Measurements from ENCODE around the gene ZC2HC1C.

DNA sequence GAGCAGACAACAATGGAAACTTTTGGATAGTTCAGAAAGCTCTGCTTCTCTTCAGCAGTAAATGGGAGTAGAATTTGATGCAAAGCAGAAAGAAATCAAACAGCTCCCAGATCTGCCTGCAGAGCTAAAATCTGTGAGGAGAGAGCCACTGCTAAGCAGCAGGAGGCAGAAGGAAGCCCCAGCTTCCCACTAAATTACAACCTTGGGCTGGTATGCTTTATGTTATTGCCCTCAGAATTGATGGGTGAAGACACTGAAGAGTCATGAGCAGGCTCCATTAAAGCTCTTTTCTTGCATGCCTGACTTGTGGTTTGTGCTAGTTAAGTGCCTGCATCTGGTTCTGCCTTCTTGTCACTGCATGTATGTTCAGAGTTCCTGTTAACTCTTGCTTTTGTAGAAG lies 8.4 kb downstream of the ZC2HC1C start:
- TF ChIP-seq TAF1 (IDR thresholded peaks at IDR 0.05; ENCODE audit: borderline replicate concordance, insufficient read depth, low read length) (no peak), POLR2AphosphoS5 (IDR thresholded peaks at IDR 0.05; ENCODE audit: low read depth, low read length) (no peak), SIN3A (IDR thresholded peaks at IDR 0.05; ENCODE audit: borderline replicate concordance, insufficient read depth, low read length) (no peak)
- TF ChIP-seq, protein P1, sequence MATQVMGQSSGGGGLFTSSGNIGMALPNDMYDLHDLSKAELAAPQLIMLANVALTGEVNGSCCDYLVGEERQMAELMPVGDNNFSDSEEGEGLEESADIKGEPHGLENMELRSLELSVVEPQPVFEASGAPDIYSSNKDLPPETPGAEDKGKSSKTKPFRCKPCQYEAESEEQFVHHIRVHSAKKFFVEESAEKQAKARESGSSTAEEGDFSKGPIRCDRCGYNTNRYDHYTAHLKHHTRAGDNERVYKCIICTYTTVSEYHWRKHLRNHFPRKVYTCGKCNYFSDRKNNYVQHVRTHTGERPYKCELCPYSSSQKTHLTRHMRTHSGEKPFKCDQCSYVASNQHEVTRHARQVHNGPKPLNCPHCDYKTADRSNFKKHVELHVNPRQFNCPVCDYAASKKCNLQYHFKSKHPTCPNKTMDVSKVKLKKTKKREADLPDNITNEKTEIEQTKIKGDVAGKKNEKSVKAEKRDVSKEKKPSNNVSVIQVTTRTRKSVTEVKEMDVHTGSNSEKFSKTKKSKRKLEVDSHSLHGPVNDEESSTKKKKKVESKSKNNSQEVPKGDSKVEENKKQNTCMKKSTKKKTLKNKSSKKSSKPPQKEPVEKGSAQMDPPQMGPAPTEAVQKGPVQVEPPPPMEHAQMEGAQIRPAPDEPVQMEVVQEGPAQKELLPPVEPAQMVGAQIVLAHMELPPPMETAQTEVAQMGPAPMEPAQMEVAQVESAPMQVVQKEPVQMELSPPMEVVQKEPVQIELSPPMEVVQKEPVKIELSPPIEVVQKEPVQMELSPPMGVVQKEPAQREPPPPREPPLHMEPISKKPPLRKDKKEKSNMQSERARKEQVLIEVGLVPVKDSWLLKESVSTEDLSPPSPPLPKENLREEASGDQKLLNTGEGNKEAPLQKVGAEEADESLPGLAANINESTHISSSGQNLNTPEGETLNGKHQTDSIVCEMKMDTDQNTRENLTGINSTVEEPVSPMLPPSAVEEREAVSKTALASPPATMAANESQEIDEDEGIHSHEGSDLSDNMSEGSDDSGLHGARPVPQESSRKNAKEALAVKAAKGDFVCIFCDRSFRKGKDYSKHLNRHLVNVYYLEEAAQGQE (IDR thresholded peaks at IDR 0.05; ENCODE audit: insufficient read depth in 1 of 2, low read depth in 2 of 2, low read length in 2 of 2) = no peak

All from PFSK-1 (cell line).